Subcutaneous preadipocyte (primary cell): ENCODE measurements around the gene DDX17. TPM values are rescaled to one million over a fixed set of nuclear protein-coding genes. Genes with fewer than 3 reads are reported as not detected.

ENCODE experiments used
- total RNA-seq: library from RNA; depleted of rRNA; stranded (reverse); fragments of >200 nt; gene quantifications from 2 replicates; pipeline ENCODE4 v1.2.3, GENCODE V29; 2012

The DDX17 gene
- 367 and 398 TPM in 2 replicates for total RNA-seq

GRCh38 chr22:38506118-38506962 lies at the start of gene DDX17:
Gene DDX17, minus strand, starts transcription at chr22:38506311.

GRCh38 chr22:38467904-38468442 lies 38.1 kb downstream of the DDX17 start, which contains the start of gene KDELR3:
Gene KDELR3, plus strand, starts transcription at chr22:38468096. Its CDS starts 138 bp downstream, at chr22:38468234.

GRCh38 chr22:38455076-38455529 lies 51.0 kb downstream of the DDX17 start, which contains the start of gene KCNJ4:
Gene KCNJ4, minus strand, starts transcription at chr22:38455199. Its CDS starts 27,067 bp downstream, at chr22:38428132.

Other genes with a start within 250 kb of the DDX17 start
- 21.3 and 28.7 TPM in 2 replicates for gene TMEM184B, start 233.3 kb downstream of the DDX17 start, total RNA-seq
- 107 and 163 TPM in 2 replicates for gene CSNK1E, start 188.9 kb downstream of the DDX17 start, total RNA-seq
- gene KCNJ4, start 51.1 kb downstream of the DDX17 start, total RNA-seq, result not detected in 2 replicates
- 88.6 and 89.1 TPM in 2 replicates for gene KDELR3, start 38.2 kb downstream of the DDX17 start, total RNA-seq
- 12.1 and 17.0 TPM in 2 replicates for gene DMC1, start 63.9 kb upstream of the DDX17 start, total RNA-seq
- 1.4 and 2.2 TPM in 2 replicates for gene FAM227A, start 150.1 kb upstream of the DDX17 start, total RNA-seq
- 11.7 and 12.5 TPM in 2 replicates for gene CBY1, start 150.3 kb upstream of the DDX17 start, total RNA-seq
- gene TOMM22, start 175.6 kb upstream of the DDX17 start, total RNA-seq, result 73.5 and 78.0 TPM in 2 replicates
- gene JOSD1, start 194.6 kb upstream of the DDX17 start, total RNA-seq, result 42.3 and 47.5 TPM in 2 replicates
- 26.8 and 38.3 TPM in 2 replicates for gene GTPBP1, start 199.6 kb upstream of the DDX17 start, total RNA-seq
- 63.9 and 71.7 TPM in 2 replicates for gene SUN2, start 249.7 kb upstream of the DDX17 start, total RNA-seq